HG03060 (cell line): ENCODE measurements around the gene RNF150.
"Not testable (repeated sequence)": the region's sequence is repeated elsewhere in the genome, so short reads cannot be mapped to it uniquely, and the experiment has no call there.

Experiments
- ATAC-seq: cut with Tn5 transposase; IDR thresholded peaks from one replicate; pipeline ENCODE4 v1.9.1; 2021; ENCODE audit warnings: low read depth, moderate number of reproducible peaks; ENCODE audit not compliant: unreplicated experiment

Gene RNF150

GRCh38 chr4:140839888-140840790 lies 293.1 kb downstream of the RNF150 start:
- ATAC-seq: no peak

- no peak for ATAC-seq
Observed at GRCh38 chr4:140839406-140839805, 293.9 kb downstream of the RNF150 start.

GRCh38 chr4:140837736-140838135 lies 295.5 kb downstream of the RNF150 start:
- ATAC-seq: no peak

- ATAC-seq: no peak
Observed at GRCh38 chr4:140834839-140835495, 298.3 kb downstream of the RNF150 start.

- ATAC-seq: no peak
Observed at GRCh38 chr4:140833280-140833679, 300.0 kb downstream of the RNF150 start.

- peak; percentile 86 for ATAC-seq
Observed at GRCh38 chr4:140829825-140830224, 303.4 kb downstream of the RNF150 start.

- no peak for ATAC-seq
Observed at GRCh38 chr4:140826701-140827027, 306.6 kb downstream of the RNF150 start.

- not testable (repeated sequence) for ATAC-seq
Observed at GRCh38 chr4:140820520-140820919, 312.7 kb downstream of the RNF150 start.

GRCh38 chr4:140819610-140820009 lies 313.7 kb downstream of the RNF150 start:
- ATAC-seq: no peak

- ATAC-seq: no peak
Observed at GRCh38 chr4:140818433-140818832, 314.8 kb downstream of the RNF150 start.

GRCh38 chr4:140816806-140817510 lies 316.3 kb downstream of the RNF150 start:
- ATAC-seq: no peak

- no peak for ATAC-seq
Observed at GRCh38 chr4:140813804-140814203, 319.5 kb downstream of the RNF150 start.

GRCh38 chr4:140812916-140813315 lies 320.4 kb downstream of the RNF150 start:
- no peak for ATAC-seq

- ATAC-seq: no peak
Observed at GRCh38 chr4:140811429-140811828, 321.8 kb downstream of the RNF150 start.

- ATAC-seq: not testable (repeated sequence)
Observed at GRCh38 chr4:140810591-140811169, 322.6 kb downstream of the RNF150 start.
